PFSK-1 (cell line): ENCODE measurements around the gene CYB5D1.

ENCODE experiments used
- FOXP2 ChIP-seq: optimal IDR thresholded peaks from 2 replicates; pipeline ENCODE3; 2011; ENCODE audit warnings: borderline replicate concordance, control low read depth, inconsistent platforms; ENCODE audit not compliant: insufficient read depth; ENCODE audit errors: extremely low read length, extremely low read depth
- POLR2AphosphoS5 ChIP-seq: IDR thresholded peaks from 2 replicates; pipeline ENCODE4 v1.6.1; 2012; ENCODE audit warnings: low read depth, mild to moderate bottlenecking, control low read depth, low read length, moderate library complexity
- SIN3A ChIP-seq: IDR thresholded peaks from 2 replicates; pipeline ENCODE4 v1.6.1; 2012; ENCODE audit warnings: mild to moderate bottlenecking, low read length, moderate library complexity, borderline replicate concordance; ENCODE audit not compliant: insufficient read depth
- TAF1 ChIP-seq: IDR thresholded peaks from 2 replicates; pipeline ENCODE4 v1.6.1; 2012; ENCODE audit warnings: low read length, control low read depth, borderline replicate concordance; ENCODE audit not compliant: insufficient read depth
- TF ChIP-seq, protein P1 (sequence below), 2 experiments: IDR thresholded peaks; 2 replicates each; pipeline versions ENCODE4 v1.6.1 to v1.8.0; 2011 to 2012; ENCODE audit warnings: low read depth in 2 of 2, low read length in 2 of 2, control low read depth in 1 of 2, inconsistent platforms in 1 of 2, mild to moderate bottlenecking in 1 of 2, moderate library complexity in 1 of 2; ENCODE audit not compliant: insufficient read depth in 1 of 2

CYB5D1 gene

DNA sequence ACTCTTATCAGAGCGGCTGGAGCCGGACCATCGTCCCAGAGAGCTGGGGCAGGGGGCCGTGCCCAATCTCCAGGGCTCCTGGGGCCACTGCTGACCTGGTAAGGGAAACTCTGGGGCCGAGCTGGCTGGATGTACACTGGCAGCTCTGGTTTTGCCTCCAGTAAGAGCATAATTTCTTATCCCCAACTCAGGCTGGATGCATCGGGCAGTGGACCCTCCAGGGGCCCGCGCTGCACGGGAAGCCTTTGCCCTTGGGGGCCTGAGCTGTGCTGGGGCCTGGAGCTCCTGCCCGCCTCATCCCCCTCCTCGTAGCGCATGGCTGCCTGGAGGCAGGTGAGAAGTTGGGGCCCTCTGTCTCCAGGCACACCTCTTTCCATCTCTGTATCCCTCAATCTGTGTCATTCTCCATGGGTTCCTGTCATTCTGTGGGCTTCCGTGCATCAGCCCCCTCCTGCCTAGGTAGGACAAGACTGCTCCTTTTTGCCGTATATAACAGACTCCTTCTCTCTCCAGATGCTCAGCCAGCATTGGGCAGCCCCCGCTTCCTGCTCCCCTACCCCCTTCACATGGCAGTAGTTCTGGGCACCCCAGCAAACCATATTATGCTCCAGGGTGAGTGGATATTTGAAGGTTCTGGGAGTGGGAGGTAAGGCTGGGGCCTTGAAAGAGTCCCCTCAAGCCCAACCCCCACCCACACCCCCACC is 12.3 kb upstream of the CYB5D1 start:
- TF ChIP-seq, protein P1, sequence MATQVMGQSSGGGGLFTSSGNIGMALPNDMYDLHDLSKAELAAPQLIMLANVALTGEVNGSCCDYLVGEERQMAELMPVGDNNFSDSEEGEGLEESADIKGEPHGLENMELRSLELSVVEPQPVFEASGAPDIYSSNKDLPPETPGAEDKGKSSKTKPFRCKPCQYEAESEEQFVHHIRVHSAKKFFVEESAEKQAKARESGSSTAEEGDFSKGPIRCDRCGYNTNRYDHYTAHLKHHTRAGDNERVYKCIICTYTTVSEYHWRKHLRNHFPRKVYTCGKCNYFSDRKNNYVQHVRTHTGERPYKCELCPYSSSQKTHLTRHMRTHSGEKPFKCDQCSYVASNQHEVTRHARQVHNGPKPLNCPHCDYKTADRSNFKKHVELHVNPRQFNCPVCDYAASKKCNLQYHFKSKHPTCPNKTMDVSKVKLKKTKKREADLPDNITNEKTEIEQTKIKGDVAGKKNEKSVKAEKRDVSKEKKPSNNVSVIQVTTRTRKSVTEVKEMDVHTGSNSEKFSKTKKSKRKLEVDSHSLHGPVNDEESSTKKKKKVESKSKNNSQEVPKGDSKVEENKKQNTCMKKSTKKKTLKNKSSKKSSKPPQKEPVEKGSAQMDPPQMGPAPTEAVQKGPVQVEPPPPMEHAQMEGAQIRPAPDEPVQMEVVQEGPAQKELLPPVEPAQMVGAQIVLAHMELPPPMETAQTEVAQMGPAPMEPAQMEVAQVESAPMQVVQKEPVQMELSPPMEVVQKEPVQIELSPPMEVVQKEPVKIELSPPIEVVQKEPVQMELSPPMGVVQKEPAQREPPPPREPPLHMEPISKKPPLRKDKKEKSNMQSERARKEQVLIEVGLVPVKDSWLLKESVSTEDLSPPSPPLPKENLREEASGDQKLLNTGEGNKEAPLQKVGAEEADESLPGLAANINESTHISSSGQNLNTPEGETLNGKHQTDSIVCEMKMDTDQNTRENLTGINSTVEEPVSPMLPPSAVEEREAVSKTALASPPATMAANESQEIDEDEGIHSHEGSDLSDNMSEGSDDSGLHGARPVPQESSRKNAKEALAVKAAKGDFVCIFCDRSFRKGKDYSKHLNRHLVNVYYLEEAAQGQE (IDR thresholded peaks at IDR 0.05; ENCODE audit: insufficient read depth in 1 of 2, low read depth in 2 of 2, low read length in 2 of 2), result no peak
- TF ChIP-seq TAF1 (no peak), SIN3A (no peak), POLR2AphosphoS5 (no peak), FOXP2 (no peak)

DNA sequence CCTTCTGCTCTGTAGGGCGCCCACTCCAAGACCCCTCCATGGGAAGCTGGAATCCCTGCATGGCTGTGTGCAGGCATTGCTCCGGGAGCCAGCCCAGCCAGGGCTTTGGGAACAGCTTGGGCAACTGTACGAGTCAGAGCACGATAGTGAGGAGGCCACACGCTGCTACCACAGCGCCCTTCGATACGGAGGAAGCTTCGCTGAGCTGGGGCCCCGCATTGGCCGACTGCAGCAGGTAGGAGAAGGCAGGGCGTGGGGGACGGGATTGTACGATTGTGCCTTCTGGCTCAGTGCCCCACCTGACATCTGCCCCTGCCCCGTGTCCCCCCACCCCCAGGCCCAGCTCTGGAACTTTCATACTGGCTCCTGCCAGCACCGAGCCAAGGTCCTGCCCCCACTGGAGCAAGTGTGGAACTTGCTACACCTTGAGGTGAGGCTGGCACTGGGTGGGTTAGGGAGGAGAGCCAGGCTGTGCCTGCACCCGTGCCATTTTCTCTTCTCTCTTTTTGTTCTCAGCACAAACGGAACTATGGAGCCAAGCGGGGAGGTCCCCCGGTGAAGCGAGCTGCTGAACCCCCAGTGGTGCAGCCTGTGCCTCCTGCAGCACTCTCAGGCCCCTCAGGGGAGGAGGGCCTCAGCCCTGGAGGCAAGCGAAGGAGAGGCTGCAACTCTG is 11.6 kb upstream of the CYB5D1 start:
- TF ChIP-seq SIN3A (no peak), POLR2AphosphoS5 (no peak), TAF1 (no peak), FOXP2 (no peak)
- TF ChIP-seq, protein P1 (IDR thresholded peaks at IDR 0.05; ENCODE audit: insufficient read depth in 1 of 2, low read depth in 2 of 2, low read length in 2 of 2), result no peak

DNA sequence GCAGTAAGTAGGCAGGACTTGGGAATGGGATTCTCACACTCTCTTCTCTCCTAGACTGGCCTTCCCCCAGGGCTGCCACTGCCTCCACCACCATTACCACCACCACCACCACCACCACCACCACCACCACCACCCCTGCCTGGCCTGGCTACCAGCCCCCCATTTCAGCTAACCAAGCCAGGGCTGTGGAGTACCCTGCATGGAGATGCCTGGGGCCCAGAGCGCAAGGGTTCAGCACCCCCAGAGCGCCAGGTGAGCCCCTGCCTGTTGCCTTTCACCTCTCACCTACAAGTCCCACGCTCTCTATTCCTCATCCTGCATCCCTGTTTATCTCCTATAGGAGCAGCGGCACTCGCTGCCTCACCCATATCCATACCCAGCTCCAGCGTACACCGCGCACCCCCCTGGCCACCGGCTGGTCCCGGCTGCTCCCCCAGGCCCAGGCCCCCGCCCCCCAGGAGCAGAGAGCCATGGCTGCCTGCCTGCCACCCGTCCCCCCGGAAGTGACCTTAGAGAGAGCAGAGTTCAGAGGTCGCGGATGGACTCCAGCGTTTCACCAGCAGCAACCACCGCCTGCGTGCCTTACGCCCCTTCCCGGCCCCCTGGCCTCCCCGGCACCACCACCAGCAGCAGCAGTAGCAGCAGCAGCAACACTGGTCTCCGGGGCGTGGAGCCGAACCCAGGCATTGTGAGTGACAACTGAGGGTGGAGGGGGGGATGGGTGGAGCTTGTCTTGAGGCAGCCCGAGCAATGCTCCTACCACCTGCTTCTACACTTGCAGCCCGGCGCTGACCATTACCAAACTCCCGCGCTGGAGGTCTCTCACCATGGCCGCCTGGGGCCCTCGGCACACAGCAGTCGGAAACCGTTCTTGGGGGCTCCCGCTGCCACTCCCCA is 10.8 kb upstream of the CYB5D1 start:
- TF ChIP-seq TAF1 (no peak), SIN3A (no peak), FOXP2 (no peak), POLR2AphosphoS5 (no peak)
- TF ChIP-seq, protein P1 (IDR thresholded peaks at IDR 0.05; ENCODE audit: insufficient read depth in 1 of 2, low read depth in 2 of 2, low read length in 2 of 2), result no peak

DNA sequence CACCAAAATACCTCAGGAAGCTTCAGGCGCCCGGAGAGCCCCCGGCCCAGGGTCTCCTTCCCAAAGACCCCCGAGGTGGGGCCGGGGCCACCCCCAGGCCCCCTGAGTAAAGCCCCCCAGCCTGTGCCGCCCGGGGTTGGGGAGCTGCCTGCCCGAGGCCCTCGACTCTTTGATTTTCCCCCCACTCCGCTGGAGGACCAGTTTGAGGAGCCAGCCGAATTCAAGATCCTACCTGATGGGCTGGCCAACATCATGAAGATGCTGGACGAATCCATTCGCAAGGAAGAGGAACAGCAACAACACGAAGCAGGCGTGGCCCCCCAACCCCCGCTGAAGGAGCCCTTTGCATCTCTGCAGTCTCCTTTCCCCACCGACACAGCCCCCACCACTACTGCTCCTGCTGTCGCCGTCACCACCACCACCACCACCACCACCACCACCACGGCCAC is 9.6 kb upstream of the CYB5D1 start:
- TF ChIP-seq POLR2AphosphoS5 (no peak), FOXP2 (no peak), SIN3A (no peak), TAF1 (no peak)
- TF ChIP-seq, protein P1 (IDR thresholded peaks at IDR 0.05; ENCODE audit: insufficient read depth in 1 of 2, low read depth in 2 of 2, low read length in 2 of 2), result no peak
